DMS153 (cell line): ENCODE data around the gene CALD1.

Source experiments
- DNase-seq: peaks from one replicate; lab custom pipeline; 2025; lab: John Stamatoyannopoulos, UW

CALD1 gene

DNA sequence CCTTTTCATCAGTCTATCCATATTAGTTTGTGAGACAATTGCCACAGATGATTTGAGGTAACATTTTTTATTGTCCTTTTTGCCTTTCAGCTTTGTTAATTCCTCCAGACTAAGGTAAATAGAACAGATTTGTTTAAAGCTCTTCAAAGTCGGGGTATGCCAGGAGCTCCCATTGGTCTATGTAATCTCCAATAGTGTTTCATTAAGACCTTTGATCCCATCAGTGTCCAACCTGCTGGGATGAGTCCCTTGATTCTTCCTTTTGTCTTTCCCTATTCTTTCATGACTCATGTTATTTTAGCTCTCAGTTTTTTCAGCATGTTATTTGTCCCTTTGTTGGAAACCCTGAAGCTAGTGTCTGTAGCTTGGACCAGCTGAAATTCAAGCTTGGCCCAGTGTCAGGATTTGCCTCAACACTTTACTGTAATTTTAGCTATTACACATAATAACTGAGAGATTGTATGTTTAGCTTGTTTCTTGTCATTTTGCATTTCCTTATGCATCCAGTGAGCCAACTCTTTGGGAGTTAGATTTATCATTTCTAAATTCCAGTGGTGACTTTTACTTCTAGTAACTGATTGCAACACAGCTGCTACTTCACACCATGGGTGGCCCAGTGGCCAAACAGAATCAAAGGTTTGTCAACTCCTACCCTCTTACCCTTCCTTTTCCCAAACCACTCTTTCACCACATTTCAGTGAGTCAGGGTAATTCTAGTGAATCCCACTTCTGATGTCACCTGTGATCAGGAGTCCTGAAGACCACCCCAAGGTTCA is 222.1 kb downstream of the CALD1 start:
- DNase-seq, result no peak

DNA sequence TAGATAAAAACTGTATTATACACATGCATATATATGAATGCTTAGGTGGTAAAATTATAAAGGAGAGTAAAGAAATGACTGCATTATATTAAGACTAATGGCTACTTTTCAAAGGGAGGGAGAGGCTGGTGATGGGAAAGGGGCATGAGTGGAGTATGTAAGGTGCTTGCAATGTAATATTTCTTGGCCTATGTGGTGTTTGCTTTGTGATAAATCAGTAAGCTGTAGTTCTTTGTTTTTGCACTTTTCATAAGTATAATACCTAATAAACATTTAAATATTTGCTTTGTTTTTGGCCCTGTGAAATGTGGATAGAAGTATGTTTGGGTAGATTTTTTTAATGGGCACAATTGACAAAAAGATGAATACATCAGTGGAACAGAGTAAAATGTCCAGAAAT is 232.8 kb downstream of the CALD1 start:
- DNase-seq, result no peak
